OCI-LY3 (cell line): Measurements from ENCODE around the gene CDH4.

Source experiments
- H2AFZ ChIP-seq: fragments of 200-600, 300-600 bp; shearing (Covaris generic); 2 replicates; pipeline ENCODE4 v1.6.0; 2014; ENCODE audit warnings: antibody characterized with exemption, low read depth, low read length
- H3K27ac ChIP-seq: fragments of 200-600, 300-600 bp; sonication (generic); 2 replicates; pipeline ENCODE4 v1.5.1; 2014; ENCODE audit warnings: mild to moderate bottlenecking, low read length, moderate library complexity, mixed read lengths
- H3K27me3 ChIP-seq: fragments of 200-600, 300-600 bp; sonication (generic); 2 replicates; pipeline ENCODE4 v1.6.1; 2014; ENCODE audit warnings: low read depth, low read length, mixed read lengths
- H3K36me3 ChIP-seq: fragments of 200-600, 300-600 bp; sonication (generic); replicated peaks from 2 replicates; pipeline ENCODE3; 2014; ENCODE audit warnings: low read depth, low read length, mixed read lengths
- H3K4me1 ChIP-seq: fragments of 300-600, 200-600 bp; sonication (generic); 2 replicates; pipeline ENCODE4 v1.6.1; 2014; ENCODE audit warnings: low read length, mixed read lengths
- H3K4me2 ChIP-seq: fragments of 200-600, 300-600 bp; sonication (generic); 2 replicates; pipeline ENCODE4 v1.6.1; 2014; ENCODE audit warnings: low read length, mixed read lengths
- H3K4me3 ChIP-seq: fragments of 300-600, 200-600 bp; sonication (generic); 2 replicates; pipeline ENCODE4 v1.5.1; 2014; ENCODE audit warnings: antibody characterized with exemption, mild to moderate bottlenecking, low read length, moderate library complexity
- H3K79me2 ChIP-seq: fragments of 300-600, 200-600 bp; shearing (Covaris generic); 2 replicates; pipeline ENCODE4 v1.6.1; 2014; ENCODE audit warnings: mild to moderate bottlenecking, low read length, mixed read lengths
- H3K9ac ChIP-seq: fragments of 300-600, 200-600 bp; shearing (Covaris generic); 2 replicates; pipeline ENCODE4 v1.6.0; 2014; ENCODE audit warnings: mild to moderate bottlenecking, low read length, moderate library complexity
- H3K9me3 ChIP-seq: fragments of 200-600, 300-600 bp; shearing (Covaris generic); 2 replicates; pipeline ENCODE4 v1.6.1; 2014; ENCODE audit warnings: low read length, mixed read lengths; ENCODE audit not compliant: insufficient read depth
- H4K20me1 ChIP-seq: fragments of 200-600, 300-600 bp; sonication (generic); 2 replicates; pipeline ENCODE4 v1.6.1; 2016; ENCODE audit warnings: low read length, mixed read lengths; ENCODE audit not compliant: insufficient read depth
- CTCF ChIP-seq: fragments of 200-600, 300-600 bp; sonication (generic); IDR thresholded peaks from 2 replicates; pipeline ENCODE4 v1.5.1; 2014; ENCODE audit warnings: antibody characterized with exemption, low read length, low read depth
- EZH2phosphoT487 ChIP-seq: fragments of 200-600 bp; shearing (Covaris generic); IDR thresholded peaks from 2 replicates; pipeline ENCODE4 v1.6.1; 2018; ENCODE audit warnings: antibody characterized with exemption, mixed run types, low read depth

CDH4 gene

GRCh38 chr20:61599061-61599531, 347.0 kb downstream of the CDH4 start:
- no peak overlapping the region for H2AFZ ChIP-seq
- H3K4me2 ChIP-seq = no peak overlapping the region
- H3K27me3 ChIP-seq = no peaks in the 10 kb centered on the region
- no peaks in the 10 kb centered on the region for H3K9me3 ChIP-seq
- no peaks in the 10 kb centered on the region for H3K79me2 ChIP-seq
- no peaks in the 10 kb centered on the region for H3K36me3 ChIP-seq
- H3K4me3 ChIP-seq = no peak overlapping the region
- no peaks in the 10 kb centered on the region for H3K4me1 ChIP-seq
- no peaks in the 10 kb centered on the region for H4K20me1 ChIP-seq
- TF ChIP-seq CTCF (no peak), EZH2phosphoT487 (no peak)
- no peak overlapping the region for H3K27ac ChIP-seq
- H3K9ac ChIP-seq = no peak overlapping the region

GRCh38 chr20:61599541-61599992, 347.5 kb downstream of the CDH4 start:
- H3K9ac ChIP-seq = no peak overlapping the region
- H2AFZ ChIP-seq = no peak overlapping the region
- no peaks in the 10 kb centered on the region for H3K4me1 ChIP-seq
- H3K4me2 ChIP-seq = no peak overlapping the region
- TF ChIP-seq EZH2phosphoT487 = no peak
- TF ChIP-seq CTCF = no peak
- H3K36me3 ChIP-seq = no peaks in the 10 kb centered on the region
- no peak overlapping the region for H3K4me3 ChIP-seq
- H4K20me1 ChIP-seq = no peaks in the 10 kb centered on the region
- no peaks in the 10 kb centered on the region for H3K9me3 ChIP-seq
- no peak overlapping the region for H3K27ac ChIP-seq
- H3K79me2 ChIP-seq = no peaks in the 10 kb centered on the region
- H3K27me3 ChIP-seq = no peaks in the 10 kb centered on the region

GRCh38 chr20:61600016-61600415, 348.0 kb downstream of the CDH4 start:
- Histone ChIP-seq H3K9me3 (no peaks in the 10 kb centered on the region), H3K79me2 (no peaks in the 10 kb centered on the region), H3K4me2 (no peak overlapping the region), H3K9ac (no peak overlapping the region), H4K20me1 (no peaks in the 10 kb centered on the region), H3K4me3 (no peak overlapping the region), H2AFZ (no peak overlapping the region), H3K4me1 (no peaks in the 10 kb centered on the region), H3K27ac (no peak overlapping the region), H3K27me3 (no peaks in the 10 kb centered on the region), H3K36me3 (no peaks in the 10 kb centered on the region)
- TF ChIP-seq CTCF = no peak
- TF ChIP-seq EZH2phosphoT487 = no peak

GRCh38 chr20:61601361-61601760, 349.3 kb downstream of the CDH4 start:
- Histone ChIP-seq H3K4me3 (no peak overlapping the region), H3K36me3 (no peaks in the 10 kb centered on the region)

More at GRCh38 chr20:61601361-61601760, 349.3 kb downstream of the CDH4 start:
- Histone ChIP-seq H3K27me3 (no peaks in the 10 kb centered on the region), H3K27ac (no peak overlapping the region), H4K20me1 (no peaks in the 10 kb centered on the region), H2AFZ (no peak overlapping the region), H3K4me2 (no peak overlapping the region), H3K9ac (no peak overlapping the region), H3K9me3 (no peaks in the 10 kb centered on the region), H3K4me1 (no peaks in the 10 kb centered on the region), H3K79me2 (no peaks in the 10 kb centered on the region)
- TF ChIP-seq CTCF (no peak), EZH2phosphoT487 (no peak)
